ENCODE results near the gene IRAK2.

- TF ChIP-seq POLR2A (IDR thresholded peaks at IDR 0.05) (no peak), CTCF (IDR thresholded peaks at IDR 0.05) (no peak)
Measured at GRCh38 chr3:10198226-10198625, 33.5 kb downstream of the IRAK2 start.

Data from body of pancreas (tissue), 4 donors.